GM19324 (cell line): ENCODE measurements around the gene MILR1.
"Not testable (repeated sequence)": the region's sequence is repeated elsewhere in the genome, so short reads cannot be mapped to it uniquely, and the experiment has no call there.

Experiments
- ATAC-seq: cut with Tn5 transposase; IDR thresholded peaks from one replicate; pipeline ENCODE4 v1.9.1; 2021; ENCODE audit warnings: mild to moderate bottlenecking, moderate library complexity; ENCODE audit not compliant: unreplicated experiment, low FRiP score

Gene MILR1, protein sequence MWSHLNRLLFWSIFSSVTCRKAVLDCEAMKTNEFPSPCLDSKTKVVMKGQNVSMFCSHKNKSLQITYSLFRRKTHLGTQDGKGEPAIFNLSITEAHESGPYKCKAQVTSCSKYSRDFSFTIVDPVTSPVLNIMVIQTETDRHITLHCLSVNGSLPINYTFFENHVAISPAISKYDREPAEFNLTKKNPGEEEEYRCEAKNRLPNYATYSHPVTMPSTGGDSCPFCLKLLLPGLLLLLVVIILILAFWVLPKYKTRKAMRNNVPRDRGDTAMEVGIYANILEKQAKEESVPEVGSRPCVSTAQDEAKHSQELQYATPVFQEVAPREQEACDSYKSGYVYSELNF

DNA sequence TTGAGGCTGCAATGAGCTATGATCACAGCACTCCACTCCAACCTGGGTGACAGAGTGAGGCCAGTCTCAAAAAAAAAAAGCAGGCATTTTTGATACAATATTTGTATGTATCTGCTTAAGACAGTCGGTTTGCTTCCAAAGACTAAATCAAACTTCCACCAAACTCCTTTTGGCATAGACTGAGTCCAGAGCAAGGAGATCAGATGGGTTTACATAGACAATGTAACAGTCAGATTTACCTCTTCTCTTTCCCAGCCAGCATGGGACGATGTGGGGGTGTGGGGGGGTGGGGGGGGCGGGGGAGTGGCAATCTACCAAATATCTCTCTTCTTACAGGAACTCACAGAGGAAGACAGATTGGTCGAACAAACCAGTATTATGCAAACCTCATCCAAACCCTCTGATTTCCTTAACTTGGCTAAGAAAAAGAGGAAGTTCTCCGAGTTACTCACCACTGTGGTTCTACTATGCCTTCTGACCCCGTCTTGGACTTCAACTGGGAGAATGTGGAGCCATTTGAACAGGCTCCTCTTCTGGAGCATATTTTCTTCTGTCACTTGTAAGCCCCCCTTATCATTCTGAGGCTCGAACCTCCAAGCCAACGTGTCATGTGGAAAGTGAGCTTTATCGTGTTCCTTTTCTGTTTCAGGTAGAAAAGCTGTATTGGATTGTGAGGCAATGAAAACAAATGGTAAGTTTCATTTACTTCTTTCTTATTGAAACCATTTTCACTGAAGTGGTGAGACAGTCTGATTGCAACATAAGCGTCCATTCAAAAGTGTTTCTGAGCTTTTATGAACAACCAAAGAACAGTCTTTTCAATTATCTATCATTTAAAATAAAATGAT, at the start of gene MILR1:
Gene MILR1 (plus strand): TSS at position 451 of the 848 bp plus-strand sequence. CDS start 54 bp downstream, at position 505.
- no peak for ATAC-seq

DNA sequence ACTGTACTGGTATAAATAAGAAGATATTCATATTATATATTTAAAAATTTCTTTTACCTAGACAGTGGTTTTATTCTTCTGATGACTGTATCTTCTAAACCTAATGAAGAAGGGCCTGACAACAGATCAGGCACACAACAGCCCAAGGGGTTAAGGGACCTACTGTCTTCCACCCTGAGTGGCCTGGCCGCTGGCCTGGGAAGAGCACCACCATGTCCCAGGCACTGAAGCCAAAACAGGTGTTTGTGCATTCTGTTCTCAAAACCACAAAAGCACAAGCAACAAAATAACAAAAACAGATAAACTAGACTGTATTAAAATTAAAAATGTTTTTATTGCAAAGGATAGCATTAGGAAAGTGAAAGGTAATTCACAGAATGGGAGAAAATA, 49.2 kb upstream of the MILR1 start:
- no peak for ATAC-seq

DNA sequence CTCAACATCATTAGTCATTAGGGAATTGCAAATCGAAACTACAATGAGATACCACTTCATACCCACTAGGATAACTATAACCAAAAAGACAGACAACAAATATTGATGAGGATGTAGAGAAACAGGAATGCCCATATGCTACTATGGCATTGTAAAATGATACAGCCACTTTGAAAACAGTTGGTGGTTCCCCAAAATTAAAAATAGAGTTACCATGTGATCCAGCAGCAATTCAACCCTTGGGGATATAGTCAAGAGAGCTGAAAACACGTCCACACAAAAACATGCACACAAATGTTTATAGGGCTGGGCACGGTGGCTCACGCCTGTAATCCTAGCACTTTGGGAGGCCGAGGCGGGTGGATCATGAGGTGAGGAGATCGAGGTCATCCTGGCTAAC, 48.3 kb upstream of the MILR1 start:
- no peak for ATAC-seq

DNA sequence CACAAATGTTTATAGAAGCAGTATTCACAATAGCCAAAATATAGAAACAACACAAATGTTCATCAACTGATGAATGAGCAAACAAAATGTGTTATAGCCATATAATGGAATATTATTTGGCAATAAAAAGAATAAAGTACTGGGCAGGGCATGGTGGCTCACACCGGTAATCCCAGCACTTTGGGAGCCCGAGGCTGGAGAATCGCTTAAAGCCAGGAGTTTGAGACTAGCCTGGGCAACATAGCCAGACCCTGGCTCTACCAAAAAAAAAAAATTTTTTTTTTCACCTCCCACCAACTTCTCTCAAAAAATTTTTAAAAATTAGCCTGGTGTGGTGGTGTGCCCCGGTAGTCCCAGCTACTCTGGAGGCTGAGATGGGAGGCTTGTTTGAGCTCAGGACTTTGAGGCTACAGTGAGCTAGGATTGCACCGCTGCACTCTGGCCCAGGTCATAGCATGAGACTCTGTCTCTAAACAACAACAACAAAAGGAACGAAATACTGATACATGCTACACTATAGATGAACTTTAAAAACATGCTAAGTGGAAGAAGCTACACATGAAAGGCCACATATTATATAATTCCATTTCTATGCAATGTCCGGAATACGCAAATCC, 47.6 kb upstream of the MILR1 start:
- ATAC-seq, result no peak

DNA sequence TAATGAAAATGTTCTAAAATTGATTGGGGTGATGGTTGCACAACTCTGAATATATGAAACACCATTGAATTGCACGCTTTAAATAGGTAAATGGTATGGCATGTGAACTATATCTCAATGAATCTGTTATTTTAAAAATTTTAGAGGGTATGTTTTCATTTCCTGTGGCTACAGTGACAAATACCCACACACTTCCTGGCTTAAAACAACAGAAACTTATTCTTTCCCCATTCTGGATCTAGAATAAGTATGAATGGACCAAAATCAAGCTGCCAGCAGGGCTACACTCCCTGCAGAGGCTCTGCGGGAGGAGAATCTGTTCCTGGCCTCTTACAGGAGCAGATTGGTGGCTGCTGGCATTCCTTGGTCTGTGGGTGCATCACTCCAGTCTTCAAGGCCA, 47.0 kb upstream of the MILR1 start:
- ATAC-seq, result no peak

DNA sequence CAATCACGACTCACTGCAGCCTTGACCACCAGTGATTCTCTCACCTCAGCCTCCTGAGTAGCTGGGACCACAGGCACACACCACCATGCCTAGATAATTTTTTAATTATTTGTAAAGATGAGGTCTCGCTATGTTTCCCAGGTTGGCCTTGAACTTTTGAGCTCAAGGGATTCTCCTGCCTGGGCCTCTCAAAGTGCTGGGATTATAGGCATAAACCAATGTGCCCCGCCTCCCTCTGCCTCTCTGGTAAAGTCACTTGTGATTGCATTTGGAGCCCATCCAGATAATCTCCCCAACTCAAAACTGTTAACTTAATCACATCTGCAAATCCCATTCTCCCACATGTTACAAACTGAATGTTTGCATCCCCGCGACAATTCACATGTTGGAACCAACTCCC, 46.4 kb upstream of the MILR1 start:
- ATAC-seq, result no peak

DNA sequence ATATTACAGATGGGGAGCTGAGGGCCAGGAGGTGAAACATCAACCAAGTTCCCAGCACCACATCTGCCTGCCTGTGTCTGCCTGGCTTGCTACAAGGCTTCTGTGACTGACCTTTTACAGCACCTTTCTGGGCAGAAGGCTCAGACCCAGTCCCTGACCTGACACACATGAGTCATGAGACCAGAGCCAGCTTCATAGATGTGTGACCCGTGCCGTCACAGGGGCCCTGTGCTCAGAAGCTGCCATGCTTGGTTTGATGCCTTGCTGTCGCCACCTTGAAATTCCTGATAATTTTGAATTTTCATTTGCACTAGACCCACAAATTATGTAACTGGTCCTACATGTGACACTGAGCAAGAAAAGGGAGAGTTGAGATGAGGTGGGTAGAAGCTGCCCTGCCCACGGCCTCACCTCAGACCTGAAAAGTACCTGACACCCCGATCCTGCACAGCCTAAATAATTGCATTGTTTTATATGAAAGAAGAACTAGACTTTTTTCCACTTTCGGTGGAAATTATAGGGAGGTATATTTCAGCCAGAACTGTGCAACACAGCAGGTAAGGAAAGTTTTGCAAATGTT, 44.9 kb upstream of the MILR1 start:
- ATAC-seq, result no peak

DNA sequence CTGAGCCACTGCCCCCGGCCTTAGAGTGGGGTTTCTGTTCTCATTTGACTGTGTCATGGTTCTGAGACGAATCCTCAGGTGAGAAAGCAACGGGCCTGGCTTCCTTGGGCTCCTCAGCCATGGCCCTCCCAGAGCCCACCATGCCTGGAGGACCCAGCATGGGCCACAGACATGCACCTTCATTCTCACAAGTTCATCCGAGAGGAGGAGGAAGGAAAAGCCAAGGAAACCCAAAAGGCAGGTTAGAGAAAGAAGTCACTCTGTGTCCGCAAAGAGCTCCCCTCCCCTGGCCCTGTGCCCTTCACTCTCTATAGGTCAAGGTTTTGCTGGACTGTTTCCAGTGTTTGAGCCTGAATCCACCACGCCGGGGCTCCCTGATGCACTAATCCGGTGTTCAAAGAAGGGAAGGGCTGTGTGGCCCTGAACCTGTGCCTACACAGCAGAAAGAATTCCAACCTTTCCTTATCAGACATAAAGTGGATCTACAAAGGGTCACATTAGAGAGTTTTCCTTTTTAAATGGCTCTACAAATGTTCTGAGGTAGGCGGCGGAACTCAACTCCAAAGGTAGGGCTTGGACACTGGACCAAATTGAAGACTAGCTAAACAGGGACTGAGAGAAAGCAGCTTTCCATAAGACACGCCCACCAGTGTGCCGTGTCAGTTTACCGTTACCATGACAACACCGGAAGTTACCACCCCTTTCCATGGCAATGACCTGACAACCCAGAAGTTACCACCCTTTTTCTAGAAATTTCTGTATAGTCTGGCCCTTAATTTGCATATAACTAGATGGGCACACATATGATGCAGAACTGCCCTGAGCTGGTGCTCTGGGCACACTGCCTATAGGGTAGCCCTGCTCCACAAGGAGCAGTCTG, 42.4 kb upstream of the MILR1 start:
- no peak for ATAC-seq

DNA sequence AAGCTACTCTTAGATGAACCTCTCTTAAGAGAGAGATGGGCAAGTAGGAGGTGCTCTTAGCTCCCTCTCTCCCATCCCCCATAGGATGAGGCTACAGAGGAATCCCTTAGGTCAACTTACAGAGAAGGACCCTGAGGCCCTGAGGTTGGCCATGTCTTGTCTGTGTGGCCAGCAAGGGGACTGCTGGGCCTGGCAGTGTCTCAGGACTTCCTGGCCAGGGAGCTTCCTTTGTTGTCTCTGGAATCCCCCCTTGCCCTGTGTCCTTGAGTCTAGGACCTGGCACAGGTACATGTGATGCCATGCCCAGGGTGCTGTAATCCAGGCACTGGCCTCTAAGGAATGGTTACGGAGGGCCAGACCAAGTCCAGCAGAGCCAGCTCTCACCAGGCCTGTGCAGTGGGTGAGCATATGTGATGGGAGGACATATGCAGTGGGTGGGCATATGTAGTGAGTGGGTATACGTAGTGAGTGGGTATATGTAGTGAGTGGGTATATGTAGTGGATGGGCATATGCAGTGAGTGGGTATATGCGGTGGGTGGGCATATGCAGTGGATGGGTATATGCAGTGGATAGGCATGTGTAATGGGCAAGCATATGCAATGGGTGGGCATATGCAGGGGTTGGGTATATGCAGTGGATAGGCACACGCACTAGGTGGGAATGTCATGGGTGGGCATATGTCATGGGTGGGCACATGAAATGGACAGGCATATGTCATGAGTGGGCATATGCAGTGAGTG, 38.0 kb upstream of the MILR1 start:
- no peak for ATAC-seq

DNA sequence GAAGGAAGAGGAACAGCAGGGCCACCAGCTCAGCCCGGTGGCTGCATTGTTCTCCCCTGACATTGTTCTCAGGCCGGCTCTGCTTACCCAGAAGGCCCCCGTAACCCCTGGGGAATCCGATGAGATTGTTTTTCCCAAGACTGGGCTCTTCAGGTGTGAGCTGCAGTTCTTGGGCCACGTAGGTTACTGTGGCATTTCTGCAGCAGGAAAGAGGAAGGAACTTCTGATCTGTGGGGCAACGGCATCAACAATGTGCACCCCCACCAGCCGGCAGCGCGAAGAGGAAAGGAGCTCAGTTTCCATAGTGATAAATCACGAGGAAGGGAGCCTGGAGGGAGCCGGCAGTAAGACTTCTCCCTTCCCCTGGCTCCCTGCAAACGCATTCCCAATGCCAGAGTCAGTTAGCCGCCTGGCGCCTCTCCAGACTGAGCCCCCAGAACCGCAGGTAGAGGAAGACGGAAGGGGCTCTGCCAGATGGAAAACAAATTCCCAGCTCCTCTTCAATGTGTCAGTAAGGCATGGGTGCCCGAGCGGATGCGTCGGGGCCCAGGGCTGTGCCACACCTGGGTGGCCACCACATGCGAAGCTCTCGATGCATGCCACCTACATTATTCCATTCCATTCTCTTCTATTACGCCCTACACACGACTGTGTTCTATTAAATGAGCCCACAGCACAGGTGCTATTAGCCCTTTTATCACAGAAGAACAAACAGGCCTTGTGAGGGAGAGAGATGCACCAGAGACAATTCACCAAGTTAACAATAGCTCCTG, 36.7 kb upstream of the MILR1 start:
- ATAC-seq, result no peak

DNA sequence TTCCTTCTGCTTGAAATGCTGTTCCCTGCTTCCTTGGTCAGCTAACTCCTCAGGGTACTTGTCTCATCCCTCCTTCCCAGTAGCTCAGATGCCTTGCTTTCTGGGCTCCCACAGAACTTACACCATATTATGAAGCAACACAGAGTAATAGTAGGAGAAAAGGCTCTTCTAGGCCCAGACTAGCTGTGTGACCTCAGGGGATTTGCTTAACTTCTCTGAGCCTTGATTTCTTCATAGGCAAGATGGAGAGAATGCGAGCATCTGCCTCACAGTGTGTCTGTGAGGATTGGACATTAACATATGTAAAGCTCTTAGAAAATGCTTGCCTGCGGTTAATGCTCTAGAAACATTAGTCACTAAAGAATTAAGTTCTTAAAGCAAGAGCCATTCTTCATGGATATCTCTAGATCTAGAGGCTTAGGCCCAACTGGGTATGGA, 36.0 kb upstream of the MILR1 start:
- no peak for ATAC-seq

DNA sequence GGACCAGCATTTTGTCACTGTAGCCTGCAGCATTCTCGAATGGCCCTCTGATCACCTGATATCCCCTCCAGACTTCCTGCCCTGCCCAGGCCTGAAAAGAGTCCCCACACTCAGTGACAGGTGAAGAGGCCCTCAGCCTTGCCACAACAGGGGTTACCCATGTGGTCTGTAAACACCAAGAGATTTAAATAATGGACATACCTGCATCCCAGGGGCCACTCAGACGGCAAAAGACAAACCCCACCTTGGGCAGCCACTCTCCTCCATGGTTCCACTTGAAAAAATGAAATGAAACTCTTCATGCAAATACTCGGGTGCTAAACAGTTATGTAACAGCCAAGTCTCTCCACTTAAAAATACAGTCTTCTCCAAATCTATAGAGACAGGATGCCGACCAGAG, 35.4 kb upstream of the MILR1 start:
- no peak for ATAC-seq

DNA sequence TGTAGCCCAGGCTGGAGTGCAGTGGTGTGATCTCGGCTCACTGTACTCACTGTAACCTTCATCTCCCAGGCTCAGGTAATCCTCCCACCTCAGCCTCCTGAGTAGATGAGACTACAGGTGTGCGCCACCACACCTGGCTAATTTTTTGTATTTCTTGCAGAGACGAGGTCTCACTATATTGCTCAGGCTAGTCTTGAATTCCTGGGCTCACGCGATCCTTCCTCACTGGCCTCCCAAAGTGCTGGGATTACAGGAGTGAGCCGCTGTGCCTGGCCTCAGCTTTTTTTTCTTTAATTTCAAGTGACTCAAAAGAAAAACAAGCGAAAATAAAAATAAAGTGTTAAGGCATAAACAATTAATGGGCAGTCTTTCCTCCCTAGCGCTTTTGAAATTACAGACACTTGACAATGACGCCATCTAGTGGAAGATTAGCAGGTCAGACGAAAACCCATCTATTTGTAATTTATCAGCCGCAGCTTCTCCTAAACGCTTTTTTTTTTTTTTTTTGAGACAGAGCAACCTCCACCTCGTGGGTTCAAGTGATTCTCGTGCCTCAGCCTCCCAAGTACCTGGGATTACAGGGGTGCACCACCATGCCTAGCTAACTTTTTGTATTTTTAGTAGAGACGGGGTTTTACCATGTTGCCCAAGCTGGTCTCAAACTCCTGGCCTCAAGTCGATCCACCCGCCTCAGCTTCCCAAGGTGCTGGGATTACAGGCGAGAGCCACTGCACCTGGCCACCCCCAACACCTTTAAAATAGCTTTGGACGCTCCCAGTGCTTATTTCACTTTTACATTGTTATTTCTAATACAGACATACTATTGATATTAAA, 30.2 kb upstream of the MILR1 start:
- no peak for ATAC-seq

DNA sequence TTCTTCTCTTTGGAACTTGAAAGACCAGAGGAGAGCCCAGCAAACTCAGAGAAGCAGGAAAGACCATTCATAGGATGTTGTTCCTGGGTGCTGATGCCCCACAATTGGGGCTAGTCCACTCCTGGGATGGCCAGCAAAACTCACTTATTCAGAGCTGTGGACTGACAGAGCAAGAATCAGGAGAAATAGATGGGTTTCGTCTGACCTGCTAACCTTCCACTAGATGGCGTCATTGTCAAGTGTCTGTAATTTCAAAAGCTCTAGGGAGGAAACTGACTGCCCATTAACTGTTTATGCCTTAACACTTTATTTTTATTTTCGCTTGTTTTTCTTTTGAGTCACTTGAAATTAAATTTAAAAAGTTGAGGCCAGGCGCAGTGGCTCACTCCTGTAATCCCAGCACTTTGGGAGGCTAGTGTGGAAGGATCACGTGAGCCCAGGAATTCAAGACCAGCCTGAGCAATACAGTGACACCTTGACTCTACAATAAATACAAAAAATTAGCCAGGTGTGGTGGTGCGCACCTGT, 28.7 kb upstream of the MILR1 start:
- ATAC-seq, result no peak

DNA sequence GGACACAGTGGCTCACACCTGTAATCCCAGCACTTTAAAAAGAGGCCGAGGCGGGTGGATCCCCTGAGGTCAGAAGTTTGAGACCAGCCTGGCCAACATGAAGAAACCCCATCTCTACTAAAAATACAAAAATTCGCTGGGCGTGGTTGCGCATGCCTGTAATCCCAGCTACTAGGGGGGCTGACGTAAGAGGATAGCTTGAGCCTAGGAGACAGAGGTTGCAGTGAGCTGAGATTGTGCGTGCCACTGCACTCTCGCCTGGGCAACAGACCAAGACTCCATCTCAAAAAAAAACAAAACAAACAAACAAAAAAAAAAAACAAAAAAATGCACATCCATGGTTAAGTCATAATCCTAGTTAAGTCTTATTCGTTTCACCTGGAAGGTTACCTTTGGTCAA, 26.8 kb upstream of the MILR1 start:
- ATAC-seq, result not testable (repeated sequence)

DNA sequence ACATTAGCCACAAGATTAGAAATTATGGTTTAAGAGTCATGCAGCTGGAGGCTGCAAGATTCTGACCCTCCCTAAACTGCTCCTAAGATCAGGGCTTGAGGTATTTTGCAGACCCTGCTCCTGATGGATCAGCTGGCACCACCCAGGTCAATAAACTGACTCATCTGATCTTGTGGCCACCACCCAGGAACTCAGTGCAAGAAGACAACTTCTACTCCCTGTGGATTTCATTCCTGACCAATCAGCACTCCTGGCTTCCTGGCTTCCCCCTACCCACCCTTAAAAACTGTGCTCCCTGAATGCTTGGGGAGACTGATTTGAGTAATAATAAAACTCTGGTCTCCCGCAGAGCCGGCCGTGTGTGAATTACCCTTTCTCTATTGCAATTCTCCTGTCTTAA, 25.0 kb upstream of the MILR1 start:
- ATAC-seq, result no peak

DNA sequence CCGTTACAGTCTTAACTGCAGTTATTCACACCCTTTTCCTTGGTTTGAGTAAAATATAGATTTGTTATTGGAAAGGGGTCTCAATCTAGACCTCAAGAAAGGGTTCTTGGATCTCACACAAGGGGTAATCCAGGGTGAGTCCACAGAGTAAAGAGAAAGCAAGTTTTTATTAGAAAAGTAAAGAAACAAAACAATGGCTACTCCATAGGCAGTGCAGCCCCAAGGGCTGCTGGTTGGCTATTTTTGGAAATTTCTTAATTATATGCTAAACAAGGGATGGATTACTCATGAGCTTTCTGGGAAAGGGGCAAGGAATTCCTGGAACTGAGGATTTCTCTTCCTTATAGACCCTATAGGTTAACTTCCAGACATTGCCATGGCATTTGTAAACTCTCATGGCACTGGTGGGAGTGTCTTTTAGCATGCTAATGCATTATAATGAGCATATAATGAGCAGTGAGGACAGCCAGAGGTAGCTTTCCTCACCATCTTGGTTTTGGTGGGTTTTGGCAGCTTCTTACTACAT, 24.5 kb upstream of the MILR1 start:
- ATAC-seq, result no peak
